ENCODE measurements around the gene DEUP1. TPM values are rescaled to one million over a fixed set of nuclear protein-coding genes. Genes with fewer than 3 reads are reported as not detected.

Gene DEUP1
- polyA plus RNA-seq, 3 donors, result not detected

DNA sequence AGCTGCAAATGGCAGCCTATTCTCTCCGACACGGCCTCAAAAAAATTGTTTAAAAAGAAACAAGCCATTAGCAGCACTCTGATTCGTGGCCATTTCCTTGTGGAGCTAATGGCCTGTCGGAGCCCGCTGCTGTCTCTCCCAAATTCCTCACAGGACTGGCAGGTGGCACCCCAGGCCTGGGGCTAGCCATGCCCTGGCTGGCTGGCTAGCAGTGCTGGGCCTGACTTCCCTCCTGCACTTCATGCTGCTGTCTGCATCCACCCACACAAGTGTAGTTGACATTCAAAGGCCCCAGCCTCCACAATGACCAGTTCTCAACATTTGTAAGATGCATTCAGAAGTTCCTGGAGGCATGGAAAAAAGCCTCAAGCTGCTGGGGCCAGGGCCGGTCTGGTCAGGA lies 151.2 kb downstream of the DEUP1 start:
- H3K4me1 ChIP-seq (ENCODE audit: control insufficient read depth in 1 of 2, insufficient read depth in 2 of 2, low read length in 2 of 2), result no peaks in the 10 kb centered on the region
- Mint-ChIP-seq H3K4me1 (peaks cover 3% of the 10 kb centered on the region), H3K27ac (peak overlapping the region in 4 of 7 donors; percentile 0 to 67 (median 32)), H3K36me3 (peaks cover 60 to 63% of the 10 kb centered on the region in 2 donors), H3K4me3 (no peak overlapping the region), H3K27me3 (ENCODE audit: low read depth in 3 of 3) (peaks cover 0 to 2% (median 0%) of the 10 kb centered on the region in 3 donors), H3K9me3 (no peaks in the 10 kb centered on the region)
- H3K79me2 ChIP-seq (ENCODE audit: insufficient read depth, low read length), result peaks cover 22% of the 10 kb centered on the region
- H3K4me2 ChIP-seq (replicated peaks; ENCODE audit: extremely low read depth, low read length, poor library complexity, severe bottlenecking), result no peak overlapping the region
- peak in 2 of 3 donors; percentile 2 to 15 for DNase-seq
- WGBS (ENCODE audit: insufficient coverage), result 91% methylated on average over 6 of the region's 6 CpGs
- intact Hi-C loops (cut with micrococcal nuclease), result no loop called here
- H3K4me3 ChIP-seq (replicated peaks in 1 of 3; ENCODE audit: low read depth in 2 of 3, low read length in 3 of 3), result no peak overlapping the region
- no peak for TF ChIP-seq CTCF (IDR thresholded peaks at IDR 0.05)
- H3K9me3 ChIP-seq (replicated peaks in 1 of 2; ENCODE audit: control insufficient read depth in 1 of 2, insufficient read depth in 1 of 2, low read length in 2 of 2), result no peaks in the 10 kb centered on the region
- peaks cover 83% of the 10 kb centered on the region for H4K20me1 ChIP-seq (ENCODE audit: insufficient read depth, low read length)
- H3K36me3 ChIP-seq (replicated peaks in 1 of 2; ENCODE audit: control insufficient read depth in 1 of 2, insufficient read depth in 2 of 2, low read length in 2 of 2), result peaks cover 32 to 97% of the 10 kb centered on the region in 2 donors
- no peak overlapping the region for H2AFZ ChIP-seq (ENCODE audit: insufficient read depth, low read depth, low read length, poor library complexity, severe bottlenecking)
- no peak overlapping the region for H3K9ac ChIP-seq (ENCODE audit: insufficient read depth, low read length, poor library complexity, severe bottlenecking)
- peak overlapping the region in 1 of 2 donors; percentile 48 for H3K27ac ChIP-seq (ENCODE audit: low read depth in 1 of 2, low read length in 2 of 2)
- no peaks in the 10 kb centered on the region for H3K27me3 ChIP-seq (ENCODE audit: control insufficient read depth in 2 of 2, insufficient read depth in 2 of 2, low read length in 2 of 2)

- H3K4me3 ChIP-seq (replicated peaks in 1 of 3; ENCODE audit: low read depth in 2 of 3, low read length in 3 of 3), result no peak overlapping the region
- no peaks in the 10 kb centered on the region for H3K9me3 Mint-ChIP-seq
- peak overlapping the region in 1 of 2 donors; percentile 48 for H3K27ac ChIP-seq (ENCODE audit: low read depth in 1 of 2, low read length in 2 of 2)
- H3K9me3 ChIP-seq (replicated peaks in 1 of 2; ENCODE audit: control insufficient read depth in 1 of 2, insufficient read depth in 1 of 2, low read length in 2 of 2), result no peaks in the 10 kb centered on the region
- H3K36me3 ChIP-seq (replicated peaks in 1 of 2; ENCODE audit: control insufficient read depth in 1 of 2, insufficient read depth in 2 of 2, low read length in 2 of 2), result peaks cover 24 to 97% of the 10 kb centered on the region in 2 donors
- peaks cover 0 to 2% (median 0%) of the 10 kb centered on the region in 3 donors for H3K27me3 Mint-ChIP-seq (ENCODE audit: low read depth in 3 of 3)
- no peak overlapping the region for H3K4me2 ChIP-seq (replicated peaks; ENCODE audit: extremely low read depth, low read length, poor library complexity, severe bottlenecking)
- no peak overlapping the region for H2AFZ ChIP-seq (ENCODE audit: insufficient read depth, low read depth, low read length, poor library complexity, severe bottlenecking)
- intact Hi-C loops (cut with micrococcal nuclease), result no loop called here
- H4K20me1 ChIP-seq (ENCODE audit: insufficient read depth, low read length), result peaks cover 92% of the 10 kb centered on the region
- H3K4me1 ChIP-seq (ENCODE audit: control insufficient read depth in 1 of 2, insufficient read depth in 2 of 2, low read length in 2 of 2), result no peaks in the 10 kb centered on the region
- no peak for TF ChIP-seq CTCF (IDR thresholded peaks at IDR 0.05)
- peaks cover 54 to 60% of the 10 kb centered on the region in 2 donors for H3K36me3 Mint-ChIP-seq
- H3K4me3 Mint-ChIP-seq, result no peak overlapping the region
- H3K9ac ChIP-seq (ENCODE audit: insufficient read depth, low read length, poor library complexity, severe bottlenecking), result no peak overlapping the region
- 96% methylated on average over 8 of the region's 10 CpGs for WGBS (ENCODE audit: insufficient coverage)
- peak overlapping the region in 4 of 7 donors; percentile 30 to 75 (median 64) for H3K27ac Mint-ChIP-seq
- H3K79me2 ChIP-seq (ENCODE audit: insufficient read depth, low read length), result peaks cover 29% of the 10 kb centered on the region
- DNase-seq, result no peak
- H3K4me1 Mint-ChIP-seq, result peaks cover 3% of the 10 kb centered on the region
- H3K27me3 ChIP-seq (ENCODE audit: control insufficient read depth in 2 of 2, insufficient read depth in 2 of 2, low read length in 2 of 2), result no peaks in the 10 kb centered on the region
Observed at GRCh38 chr11:93482556-93482955, 152.0 kb downstream of the DEUP1 start.
